ENCODE data around the gene PCSK7. TPM values are rescaled to one million over a fixed set of nuclear protein-coding genes. Genes with fewer than 3 reads are reported as not detected.
"Not testable (repeated sequence)": the region's sequence is repeated elsewhere in the genome, so short reads cannot be mapped to it uniquely, and the experiment has no call there.

The PCSK7 gene
- total and polyA plus RNA-seq, 11 donors, result 16.9 to 43.4 (median 26.2) TPM

DNA sequence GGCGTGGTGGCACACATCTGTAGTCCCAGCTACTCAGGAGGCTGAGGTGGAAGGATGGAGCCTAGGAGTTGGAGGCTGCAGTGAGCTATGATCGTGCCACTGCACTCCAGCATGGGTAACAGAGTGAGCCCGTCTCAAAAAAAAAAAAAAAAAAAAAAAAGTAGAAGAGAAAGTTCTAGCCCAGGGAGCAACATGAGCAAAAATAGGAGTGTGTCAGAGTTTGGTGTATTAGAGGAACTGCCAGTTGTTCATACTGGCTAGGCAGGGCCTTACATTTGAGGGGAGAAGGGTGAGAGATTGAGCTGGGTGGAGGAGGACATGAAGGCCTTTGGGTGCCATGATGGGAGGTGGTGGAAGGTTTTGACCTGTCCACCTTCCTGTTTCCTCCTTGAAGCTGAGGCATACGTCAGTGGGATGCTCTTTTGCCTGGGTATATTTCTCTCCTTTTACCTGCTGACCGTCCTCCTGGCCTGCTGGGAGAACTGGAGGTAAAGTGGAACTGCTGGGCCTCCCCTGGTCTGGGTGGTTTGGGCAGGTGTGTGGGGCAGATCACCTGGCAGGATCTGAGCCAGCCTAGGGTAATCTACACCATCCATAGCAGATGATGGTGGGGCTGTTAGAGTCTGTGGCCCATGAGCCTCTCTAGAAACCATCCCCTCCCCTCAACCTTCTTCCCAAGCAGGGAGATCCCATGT lies 46.0 kb downstream of the PCSK7 start:
- TF ChIP-seq, protein P1, sequence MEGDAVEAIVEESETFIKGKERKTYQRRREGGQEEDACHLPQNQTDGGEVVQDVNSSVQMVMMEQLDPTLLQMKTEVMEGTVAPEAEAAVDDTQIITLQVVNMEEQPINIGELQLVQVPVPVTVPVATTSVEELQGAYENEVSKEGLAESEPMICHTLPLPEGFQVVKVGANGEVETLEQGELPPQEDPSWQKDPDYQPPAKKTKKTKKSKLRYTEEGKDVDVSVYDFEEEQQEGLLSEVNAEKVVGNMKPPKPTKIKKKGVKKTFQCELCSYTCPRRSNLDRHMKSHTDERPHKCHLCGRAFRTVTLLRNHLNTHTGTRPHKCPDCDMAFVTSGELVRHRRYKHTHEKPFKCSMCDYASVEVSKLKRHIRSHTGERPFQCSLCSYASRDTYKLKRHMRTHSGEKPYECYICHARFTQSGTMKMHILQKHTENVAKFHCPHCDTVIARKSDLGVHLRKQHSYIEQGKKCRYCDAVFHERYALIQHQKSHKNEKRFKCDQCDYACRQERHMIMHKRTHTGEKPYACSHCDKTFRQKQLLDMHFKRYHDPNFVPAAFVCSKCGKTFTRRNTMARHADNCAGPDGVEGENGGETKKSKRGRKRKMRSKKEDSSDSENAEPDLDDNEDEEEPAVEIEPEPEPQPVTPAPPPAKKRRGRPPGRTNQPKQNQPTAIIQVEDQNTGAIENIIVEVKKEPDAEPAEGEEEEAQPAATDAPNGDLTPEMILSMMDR (IDR thresholded peaks at IDR 0.05), result no peak
- TF ChIP-seq POLR2A (IDR thresholded peaks at IDR 0.05), result no peak
- no peaks in the 10 kb centered on the region for H3K27me3 ChIP-seq
- no peak overlapping the region for H3K4me3 ChIP-seq
- H3K27ac ChIP-seq, result peak overlapping the region in 1 of 12 donors; percentile 82
- peak in 1 of 5 donors; percentile 7 for DNase-seq
- WGBS, 4 donors, result 84 to 93% (median 92%) methylated on average over 5 of the region's 5 CpGs
- peaks cover 0 to 23% (median 7%) of the 10 kb centered on the region in 12 donors for H3K4me1 ChIP-seq
- intact Hi-C loops (cut with DNase I), result no loop called here
- H3K9me3 ChIP-seq, result no peaks in the 10 kb centered on the region
- no peak for ATAC-seq
- peaks cover 0 to 91% (median 78%) of the 10 kb centered on the region in 9 donors for H3K36me3 ChIP-seq

- peaks cover 0 to 71% (median 58%) of the 10 kb centered on the region in 9 donors for H3K36me3 ChIP-seq
- TF ChIP-seq, protein P1 (IDR thresholded peaks at IDR 0.05), result no peak
- TF ChIP-seq POLR2A (IDR thresholded peaks at IDR 0.05), result no peak
- no peak overlapping the region for H3K27ac ChIP-seq
- no peak overlapping the region for H3K4me3 ChIP-seq
- no peaks in the 10 kb centered on the region for H3K27me3 ChIP-seq
- peaks cover 0 to 29% (median 22%) of the 10 kb centered on the region in 12 donors for H3K4me1 ChIP-seq
- no peaks in the 10 kb centered on the region for H3K9me3 ChIP-seq
- 89 to 92% (median 91%) methylated on average over 11 of the region's 11 CpGs for WGBS, 4 donors
- peak in 1 of 5 donors; percentile 18 for DNase-seq
- intact Hi-C loops (cut with DNase I), result loop anchor here in 6 of 10 donors (5.0 kb wide), 2 partner anchors 38 to 43 kb away; no protein-coding TSS in a partner anchor
- ATAC-seq, result no peak
Measured at GRCh38 chr11:117183724-117184349, 48.0 kb downstream of the PCSK7 start.

- WGBS, 4 donors, result 81 to 97% (median 94%) methylated on average over 13 of the region's 13 CpGs
- H3K27me3 ChIP-seq, H3K27ac ChIP-seq, ATAC-seq, H3K9me3 ChIP-seq, H3K4me3 ChIP-seq: not testable (repeated sequence)
- intact Hi-C loops (cut with DNase I), result loop anchor here in 6 of 10 donors (5.0 kb wide), 2 partner anchors 39 to 44 kb away; no protein-coding TSS in a partner anchor
- peak in 1 of 5 donors; percentile 9 for DNase-seq
- peaks cover 0 to 64% (median 52%) of the 10 kb centered on the region in 9 donors for H3K36me3 ChIP-seq
- H3K4me1 ChIP-seq, result peaks cover 0 to 31% (median 24%) of the 10 kb centered on the region in 12 donors
Measured at GRCh38 chr11:117183178-117183577, 48.7 kb downstream of the PCSK7 start.

- TF ChIP-seq, protein P1 (IDR thresholded peaks at IDR 0.05), result no peak
- no peak for TF ChIP-seq POLR2A (IDR thresholded peaks at IDR 0.05)
- 92 to 98% (median 93%) methylated on average over 9 to 10 of the region's 10 CpGs for WGBS, 4 donors
- no peaks in the 10 kb centered on the region for H3K27me3 ChIP-seq
- H3K4me3 ChIP-seq, result no peak overlapping the region
- no peak for ATAC-seq
- H3K9me3 ChIP-seq, result no peaks in the 10 kb centered on the region
- H3K36me3 ChIP-seq, result peaks cover 0 to 58% (median 45%) of the 10 kb centered on the region in 9 donors
- peak in 1 of 5 donors; percentile 4 for DNase-seq
- no peak overlapping the region for H3K27ac ChIP-seq
- peaks cover 0 to 38% (median 28%) of the 10 kb centered on the region in 12 donors for H3K4me1 ChIP-seq
- intact Hi-C loops (cut with DNase I), result loop anchor here in 6 of 10 donors (5.0 kb wide), 2 partner anchors 40 to 45 kb away; no protein-coding TSS in a partner anchor
Measured at GRCh38 chr11:117182551-117182935, 49.3 kb downstream of the PCSK7 start.
